ENCODE data around the gene CSF3R. TPM values are rescaled to one million over a fixed set of nuclear protein-coding genes. Genes with fewer than 3 reads are reported as not detected.

CSF3R gene
- polyA plus RNA-seq, 3 donors, result 270 to 1,537 (median 447) TPM

DNA sequence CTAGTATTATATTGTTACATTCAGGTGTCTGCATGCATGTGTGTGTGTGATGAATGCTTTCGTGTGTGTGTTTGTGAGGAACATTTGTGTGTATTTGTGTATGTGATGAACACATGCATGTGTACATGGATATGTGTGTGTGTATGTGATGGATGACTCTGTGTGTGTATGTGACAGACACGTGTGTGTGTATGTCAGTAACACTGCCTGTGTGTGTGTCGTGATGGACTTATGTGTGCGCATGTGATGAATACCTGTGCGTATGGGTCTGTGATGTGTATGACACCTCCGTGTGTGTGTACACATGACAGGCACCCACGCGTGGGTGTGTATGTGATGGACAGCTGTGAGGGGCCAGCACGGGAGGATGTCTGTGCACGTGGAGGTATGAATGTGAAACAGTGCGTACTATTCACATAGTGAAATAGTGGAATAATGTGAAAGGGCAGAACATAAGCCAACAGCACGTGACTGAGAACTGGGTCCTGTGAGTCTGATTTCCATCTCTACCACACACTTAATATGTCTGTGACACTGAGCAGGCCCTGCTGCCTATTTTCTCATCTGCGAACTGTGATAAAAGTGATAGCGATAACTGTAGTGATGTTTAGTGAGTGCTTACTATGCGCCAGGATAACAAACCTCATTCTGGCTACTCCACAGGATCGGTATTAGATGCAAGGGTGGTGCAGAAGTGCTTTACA lies 41.8 kb upstream of the CSF3R start:
- WGBS (ENCODE audit: insufficient coverage), result 95% methylated on average over 4 of the region's 16 CpGs
- TF ChIP-seq, protein P1, sequence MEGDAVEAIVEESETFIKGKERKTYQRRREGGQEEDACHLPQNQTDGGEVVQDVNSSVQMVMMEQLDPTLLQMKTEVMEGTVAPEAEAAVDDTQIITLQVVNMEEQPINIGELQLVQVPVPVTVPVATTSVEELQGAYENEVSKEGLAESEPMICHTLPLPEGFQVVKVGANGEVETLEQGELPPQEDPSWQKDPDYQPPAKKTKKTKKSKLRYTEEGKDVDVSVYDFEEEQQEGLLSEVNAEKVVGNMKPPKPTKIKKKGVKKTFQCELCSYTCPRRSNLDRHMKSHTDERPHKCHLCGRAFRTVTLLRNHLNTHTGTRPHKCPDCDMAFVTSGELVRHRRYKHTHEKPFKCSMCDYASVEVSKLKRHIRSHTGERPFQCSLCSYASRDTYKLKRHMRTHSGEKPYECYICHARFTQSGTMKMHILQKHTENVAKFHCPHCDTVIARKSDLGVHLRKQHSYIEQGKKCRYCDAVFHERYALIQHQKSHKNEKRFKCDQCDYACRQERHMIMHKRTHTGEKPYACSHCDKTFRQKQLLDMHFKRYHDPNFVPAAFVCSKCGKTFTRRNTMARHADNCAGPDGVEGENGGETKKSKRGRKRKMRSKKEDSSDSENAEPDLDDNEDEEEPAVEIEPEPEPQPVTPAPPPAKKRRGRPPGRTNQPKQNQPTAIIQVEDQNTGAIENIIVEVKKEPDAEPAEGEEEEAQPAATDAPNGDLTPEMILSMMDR (IDR thresholded peaks at IDR 0.05), result no peak
- no peak overlapping the region for H3K9ac ChIP-seq (ENCODE audit: insufficient read depth, low read length, poor library complexity, severe bottlenecking)

DNA sequence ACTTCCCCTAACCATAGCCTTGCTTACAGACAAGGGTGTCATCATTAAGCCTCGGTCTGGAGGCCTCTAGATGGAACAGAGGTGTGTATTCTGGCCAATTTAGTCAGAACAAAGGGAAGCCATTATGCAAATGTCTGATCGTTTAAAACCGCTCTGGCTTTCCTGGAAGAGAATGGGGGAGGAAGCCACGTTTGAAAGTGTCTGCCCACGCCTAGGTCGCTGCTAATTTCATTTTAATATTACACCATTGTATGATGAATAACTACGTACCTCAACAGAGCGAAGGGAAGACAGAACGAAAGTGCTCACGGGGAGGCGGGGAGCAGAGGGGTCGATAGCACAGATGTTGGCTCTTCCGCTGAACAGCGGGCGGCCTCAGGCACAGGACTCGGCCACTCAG lies 41.1 kb upstream of the CSF3R start:
- TF ChIP-seq, protein P1 (IDR thresholded peaks at IDR 0.05), result no peak
- H3K4me2 ChIP-seq (replicated peaks; ENCODE audit: extremely low read depth, low read length, poor library complexity, severe bottlenecking), result no peak overlapping the region
- no peak overlapping the region for H3K9ac ChIP-seq (ENCODE audit: insufficient read depth, low read length, poor library complexity, severe bottlenecking)
- no peaks in the 10 kb centered on the region for H4K20me1 ChIP-seq (ENCODE audit: insufficient read depth, low read length)
- H2AFZ ChIP-seq (ENCODE audit: insufficient read depth, low read depth, low read length, poor library complexity, severe bottlenecking), result no peak overlapping the region
- peaks cover 0 to 2% (median 0%) of the 10 kb centered on the region in 3 donors for H3K27me3 Mint-ChIP-seq (ENCODE audit: low read depth in 3 of 3)
- no peak for DNase-seq
- intact Hi-C loops (cut with micrococcal nuclease), result no loop called here
- H3K9me3 ChIP-seq (replicated peaks in 1 of 2; ENCODE audit: control insufficient read depth in 1 of 2, insufficient read depth in 1 of 2, low read length in 2 of 2), result no peaks in the 10 kb centered on the region
- H3K4me3 ChIP-seq (replicated peaks in 1 of 3; ENCODE audit: low read depth in 2 of 3, low read length in 3 of 3), result no peak overlapping the region
- H3K79me2 ChIP-seq (ENCODE audit: insufficient read depth, low read length), result no peaks in the 10 kb centered on the region
- 87% methylated on average over 11 of the region's 16 CpGs for WGBS (ENCODE audit: insufficient coverage)
- H3K36me3 Mint-ChIP-seq, result no peaks in the 10 kb centered on the region
- no peaks in the 10 kb centered on the region for H3K4me1 ChIP-seq (ENCODE audit: control insufficient read depth in 1 of 2, insufficient read depth in 2 of 2, low read length in 2 of 2)
- H3K27ac Mint-ChIP-seq, result no peak overlapping the region
- peaks cover 6% of the 10 kb centered on the region for H3K4me1 Mint-ChIP-seq
- H3K36me3 ChIP-seq (replicated peaks in 1 of 2; ENCODE audit: control insufficient read depth in 1 of 2, insufficient read depth in 2 of 2, low read length in 2 of 2), result no peaks in the 10 kb centered on the region
- H3K27me3 ChIP-seq (ENCODE audit: control insufficient read depth in 2 of 2, insufficient read depth in 2 of 2, low read length in 2 of 2), result no peaks in the 10 kb centered on the region
- no peaks in the 10 kb centered on the region for H3K9me3 Mint-ChIP-seq
- no peak overlapping the region for H3K4me3 Mint-ChIP-seq
- no peak overlapping the region for H3K27ac ChIP-seq (ENCODE audit: low read depth in 1 of 2, low read length in 2 of 2)

More for the DNA sequence above, 41.8 kb upstream of the CSF3R start:
- Histone ChIP-seq H3K4me3 (replicated peaks in 1 of 3; ENCODE audit: low read depth in 2 of 3, low read length in 3 of 3) (no peak overlapping the region), H3K79me2 (ENCODE audit: insufficient read depth, low read length) (no peaks in the 10 kb centered on the region), H3K4me1 (ENCODE audit: control insufficient read depth in 1 of 2, insufficient read depth in 2 of 2, low read length in 2 of 2) (no peaks in the 10 kb centered on the region), H4K20me1 (ENCODE audit: insufficient read depth, low read length) (no peaks in the 10 kb centered on the region), H2AFZ (ENCODE audit: insufficient read depth, low read depth, low read length, poor library complexity, severe bottlenecking) (no peak overlapping the region), H3K9me3 (replicated peaks in 1 of 2; ENCODE audit: control insufficient read depth in 1 of 2, insufficient read depth in 1 of 2, low read length in 2 of 2) (no peaks in the 10 kb centered on the region), H3K4me2 (replicated peaks; ENCODE audit: extremely low read depth, low read length, poor library complexity, severe bottlenecking) (no peak overlapping the region), H3K27me3 (ENCODE audit: control insufficient read depth in 2 of 2, insufficient read depth in 2 of 2, low read length in 2 of 2) (no peaks in the 10 kb centered on the region), H3K27ac (ENCODE audit: low read depth in 1 of 2, low read length in 2 of 2) (no peak overlapping the region), H3K36me3 (replicated peaks in 1 of 2; ENCODE audit: control insufficient read depth in 1 of 2, insufficient read depth in 2 of 2, low read length in 2 of 2) (no peaks in the 10 kb centered on the region)
- no peak for DNase-seq
- Mint-ChIP-seq H3K4me3 (no peak overlapping the region), H3K9me3 (no peaks in the 10 kb centered on the region), H3K27me3 (ENCODE audit: low read depth in 3 of 3) (peaks cover 0 to 2% (median 0%) of the 10 kb centered on the region in 3 donors), H3K4me1 (peaks cover 6% of the 10 kb centered on the region), H3K27ac (no peak overlapping the region), H3K36me3 (no peaks in the 10 kb centered on the region)
- intact Hi-C loops (cut with micrococcal nuclease), result no loop called here
